ENCODE results near the gene SMARCA1. TPM values are rescaled to one million over a fixed set of nuclear protein-coding genes. Genes with fewer than 3 reads are reported as not detected.

SMARCA1 gene
- total RNA-seq, 3 donors from 2014 or later: 3.1 to 31.6 (median 6.0) TPM

DNA sequence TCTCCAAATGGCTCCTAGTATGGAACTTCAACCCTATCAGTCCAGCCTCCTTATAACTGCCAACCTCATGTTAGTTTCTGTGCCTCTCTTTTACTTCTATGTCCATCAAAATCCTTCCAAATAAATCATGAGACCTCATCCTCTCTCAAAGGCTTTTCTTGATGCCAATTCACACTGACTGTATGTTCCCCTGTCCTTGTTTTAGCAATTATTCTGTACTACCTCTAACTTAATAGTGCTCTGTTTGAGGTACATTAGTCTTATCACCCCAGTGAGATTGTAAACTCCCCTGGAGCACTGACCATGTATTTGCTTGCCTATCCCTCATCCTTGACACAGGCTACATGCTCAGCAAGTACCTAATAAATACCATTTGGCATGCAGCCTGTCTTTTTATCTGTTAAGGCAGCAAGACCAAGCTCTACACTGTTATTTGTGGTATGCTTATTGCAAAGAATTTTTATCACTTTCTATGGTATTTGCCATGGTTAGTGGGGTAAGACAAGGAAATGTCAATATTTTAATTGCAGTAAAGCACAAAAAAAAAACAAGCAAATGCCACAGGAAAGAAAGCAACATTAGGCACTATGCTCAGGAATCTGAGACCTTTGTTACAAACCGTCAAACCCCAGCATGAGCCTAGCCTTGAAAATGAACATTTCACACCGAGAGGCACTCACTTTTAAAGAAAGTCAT lies 119.2 kb downstream of the SMARCA1 start:
- intact Hi-C loops (cut with DNase I, micrococcal nuclease): no loop called here
- Histone ChIP-seq H3K4me3 (no peak overlapping the region), H3K9me3 (no peaks in the 10 kb centered on the region), H3K4me1 (ENCODE audit: low read depth) (no peaks in the 10 kb centered on the region), H3K36me3 (ENCODE audit: low read depth) (no peaks in the 10 kb centered on the region)
- TF ChIP-seq, protein P1, sequence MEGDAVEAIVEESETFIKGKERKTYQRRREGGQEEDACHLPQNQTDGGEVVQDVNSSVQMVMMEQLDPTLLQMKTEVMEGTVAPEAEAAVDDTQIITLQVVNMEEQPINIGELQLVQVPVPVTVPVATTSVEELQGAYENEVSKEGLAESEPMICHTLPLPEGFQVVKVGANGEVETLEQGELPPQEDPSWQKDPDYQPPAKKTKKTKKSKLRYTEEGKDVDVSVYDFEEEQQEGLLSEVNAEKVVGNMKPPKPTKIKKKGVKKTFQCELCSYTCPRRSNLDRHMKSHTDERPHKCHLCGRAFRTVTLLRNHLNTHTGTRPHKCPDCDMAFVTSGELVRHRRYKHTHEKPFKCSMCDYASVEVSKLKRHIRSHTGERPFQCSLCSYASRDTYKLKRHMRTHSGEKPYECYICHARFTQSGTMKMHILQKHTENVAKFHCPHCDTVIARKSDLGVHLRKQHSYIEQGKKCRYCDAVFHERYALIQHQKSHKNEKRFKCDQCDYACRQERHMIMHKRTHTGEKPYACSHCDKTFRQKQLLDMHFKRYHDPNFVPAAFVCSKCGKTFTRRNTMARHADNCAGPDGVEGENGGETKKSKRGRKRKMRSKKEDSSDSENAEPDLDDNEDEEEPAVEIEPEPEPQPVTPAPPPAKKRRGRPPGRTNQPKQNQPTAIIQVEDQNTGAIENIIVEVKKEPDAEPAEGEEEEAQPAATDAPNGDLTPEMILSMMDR (IDR thresholded peaks at IDR 0.05): no peak
- DNase-seq (no peak), ATAC-seq (no peak)

Other genes starting within 250 kb of the SMARCA1 start
- gene OCRL, start 16.8 kb upstream of the SMARCA1 start, total RNA-seq: 10 to 100 TPM; 27.0 to 34.5 (median 30.7) TPM
- gene APLN, start 131.5 kb upstream of the SMARCA1 start, total RNA-seq: under 1 TPM; 0.29 to 0.43 (median 0.41) TPM
- 10 to 100 TPM in 2 of 3 donors, 1 to 10 TPM in 1; 4.9 to 14.5 (median 11.3) TPM for gene XPNPEP2, start 215.5 kb upstream of the SMARCA1 start, total RNA-seq

All from mucosa of descending colon (tissue), 3 donors.